NB4 (cell line): ENCODE data around the gene EIF5B.

Experiments used
- CTCF ChIP-seq: IDR thresholded peaks from one replicate; pipeline ENCODE4 v1.5.1; 2012; ENCODE audit warnings: low read depth, low read length
- POLR2A ChIP-seq: IDR thresholded peaks from 2 replicates; pipeline ENCODE4 v1.6.1; 2011; ENCODE audit warnings: mild to moderate bottlenecking; ENCODE audit not compliant: insufficient read length; ENCODE audit errors: extremely low read depth

DNA sequence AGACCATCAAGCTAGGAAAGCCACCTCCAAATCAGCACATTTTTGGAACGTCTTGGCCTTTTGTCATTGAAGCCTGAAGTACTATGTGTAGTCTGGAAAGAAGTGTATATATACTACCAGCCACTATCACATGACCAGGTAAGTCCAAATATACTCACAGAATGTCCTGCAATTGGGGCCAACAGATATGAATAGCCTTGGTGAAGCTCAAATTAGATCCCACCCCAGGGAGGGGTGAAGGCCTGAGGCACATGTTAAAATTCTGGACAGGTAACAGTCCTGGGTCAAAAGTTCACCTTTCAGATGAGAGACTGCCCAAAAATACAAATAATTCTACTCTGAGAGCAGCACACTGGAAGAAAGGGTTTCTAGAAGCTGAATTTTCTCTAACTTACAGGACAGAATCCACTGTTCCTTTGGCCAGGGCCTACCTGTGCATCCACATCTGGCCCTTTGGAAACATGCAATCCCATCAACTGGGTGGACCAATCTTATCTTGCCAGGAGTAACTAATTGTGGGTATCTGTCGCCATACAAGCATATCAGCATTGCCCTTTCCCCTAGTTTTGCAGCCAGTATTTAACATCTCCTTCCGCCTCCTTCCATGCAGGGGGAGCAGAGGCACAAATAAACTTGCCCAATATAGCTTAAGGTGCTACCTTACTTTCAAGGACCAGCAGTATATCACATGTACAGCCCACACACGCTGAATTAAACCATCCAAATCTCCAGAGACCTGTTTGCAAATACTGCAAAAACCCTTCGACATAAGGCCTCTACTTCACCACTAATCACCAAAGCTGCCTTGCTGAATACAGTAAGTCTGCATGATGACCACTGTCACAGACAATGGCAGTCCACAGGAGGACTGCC, 67.8 kb downstream of the EIF5B start:
- TF ChIP-seq CTCF (no peak), POLR2A (no peak)
